Panc1 (cell line): ENCODE results near the gene KDM4B. TPM values are rescaled to one million over a fixed set of nuclear protein-coding genes. Genes with fewer than 3 reads are reported as not detected.

ENCODE experiments used
- ATAC-seq: fragments of 200-7000 bp; cut with Tn5 transposase; 2 replicates; pipeline ENCODE4 v1.9.1; 2020; ENCODE audit warnings: mild to moderate bottlenecking, moderate library complexity
- BruUV-seq: library from RNA; stranded (reverse); fragments of 400-500 nt; replicated peaks from 2 replicates; lab custom pipeline; 2021; lab: Mats Ljungman, UMichigan
- CTCF ChIA-PET: fragments of 300-600 bp; sonication (Branson Sonifier 250); formaldehyde crosslinking; loops from one replicate; lab custom pipeline; 2022; ENCODE audit warnings: antibody characterized with exemption; lab: Charles Lee
- POLR2A ChIA-PET: fragments of 300-600 bp; sonication (Branson Sonifier 250); formaldehyde crosslinking; loops from one replicate; lab custom pipeline; 2022; ENCODE audit warnings: antibody characterized with exemption; lab: Charles Lee
- DNase-seq: peaks from one replicate; pipeline ENCODE4 v3.0.0-alpha.2; 2010; ENCODE audit warnings: low read depth, low spot score
- H3K27ac ChIP-seq: 2 replicates; pipeline ENCODE4 v1.5.1; 2011; ENCODE audit warnings: mild to moderate bottlenecking, low read length, inconsistent platforms
- H3K27me3 ChIP-seq: fragments of 200-500 bp; sonication (Bioruptor generic); 2 replicates; pipeline ENCODE4 v1.6.0; 2014; ENCODE audit warnings: low read length, inconsistent platforms; ENCODE audit not compliant: control insufficient read depth, insufficient read depth
- H3K36me3 ChIP-seq: fragments of 200-500 bp; sonication (Bioruptor generic); 2 replicates; pipeline ENCODE4 v1.5.1; 2014; ENCODE audit warnings: inconsistent platforms, mild to moderate bottlenecking, low read length, moderate library complexity; ENCODE audit not compliant: control insufficient read depth, insufficient read depth
- H3K4me1 ChIP-seq: 2 replicates; pipeline ENCODE4 v1.5.1; 2011; ENCODE audit warnings: inconsistent platforms, mild to moderate bottlenecking, low read length, moderate library complexity; ENCODE audit not compliant: control insufficient read depth, insufficient read depth
- H3K4me3 ChIP-seq, 2 experiments: 2 replicates each; pipeline ENCODE4 v1.5.1; 2011 to 2012; ENCODE audit warnings: low read depth in 2 of 2, low read length in 2 of 2, mild to moderate bottlenecking in 2 of 2, inconsistent platforms in 1 of 2, moderate library complexity in 1 of 2
- H3K9me3 ChIP-seq: fragments of 200-500 bp; sonication (Bioruptor generic); 2 replicates; pipeline ENCODE4 v1.5.1; 2014; ENCODE audit warnings: low read depth, mild to moderate bottlenecking, inconsistent platforms, low read length, moderate library complexity; ENCODE audit not compliant: control insufficient read depth, insufficient read depth
- CTCF ChIP-seq: fragments of 450-650 bp; IDR thresholded peaks from 2 replicates; pipeline ENCODE4 v1.5.1; 2017; ENCODE audit warnings: mild to moderate bottlenecking
- POLR2AphosphoS5 ChIP-seq: IDR thresholded peaks from 2 replicates; pipeline ENCODE4 v1.6.1; 2012; ENCODE audit warnings: mild to moderate bottlenecking, low read depth, low read length, moderate library complexity
- REST ChIP-seq, 2 experiments: IDR thresholded peaks; 2 replicates each; pipeline ENCODE4 v1.6.1; 2011 to 2012; ENCODE audit warnings: low read depth in 2 of 2, control low read depth in 1 of 2, low read length in 1 of 2, mild to moderate bottlenecking in 1 of 2, moderate library complexity in 1 of 2; ENCODE audit not compliant: insufficient read depth in 1 of 2
- SIN3A ChIP-seq: IDR thresholded peaks from 2 replicates; pipeline ENCODE4 v1.6.1; 2012; ENCODE audit warnings: low read depth, mild to moderate bottlenecking, low read length, moderate library complexity, borderline replicate concordance; ENCODE audit not compliant: insufficient read depth
- TCF7L2 ChIP-seq: IDR thresholded peaks from 2 replicates; pipeline ENCODE4 v1.6.1; 2011; ENCODE audit warnings: mild to moderate bottlenecking, low read depth, low read length, inconsistent platforms
- in situ Hi-C: cut with HindIII; loops from 2 replicates; pipeline ENCODE4 v1.10.0; 2016; ENCODE audit warnings: low sequenced_read_pairs, low pct_unique_long_range_greater_than_20kb
- intact Hi-C: fragments of 100-400 bp; cut with micrococcal nuclease; formaldehyde crosslinking; loops from one replicate; pipeline ENCODE4 v1.10.0; 2022; ENCODE audit not compliant: unreplicated experiment
- total RNA-seq: library from RNA; stranded (reverse); gene quantifications from one replicate; pipeline ENCODE4 v1.2.1, GENCODE V29; 2021; ENCODE audit not compliant: unreplicated experiment

The KDM4B gene
- total RNA-seq, 1 experiment from 2014 or later: 18.4 TPM

- no peak overlapping the region for H3K27ac ChIP-seq
- in situ Hi-C loops: no loop called here
- no peak overlapping the region for H3K4me3 ChIP-seq
- no peaks in the 10 kb centered on the region for H3K36me3 ChIP-seq
- no peak for ATAC-seq
- no peaks in the 10 kb centered on the region for H3K4me1 ChIP-seq
- DNase-seq: no peak
- CTCF ChIA-PET: interaction anchor here (1.4 kb wide), 1 partner anchor 17 kb away, joined by 4 read pairs; no protein-coding TSS in a partner anchor
- POLR2A ChIA-PET: no interaction called here
- TF ChIP-seq CTCF (no peak), REST (IDR thresholded peaks at IDR 0.05; ENCODE audit: insufficient read depth in 1 of 2, low read depth in 2 of 2, low read length in 1 of 2) (no peak), SIN3A (no peak), TCF7L2 (no peak), POLR2AphosphoS5 (no peak)
- no peaks in the 10 kb centered on the region for H3K9me3 ChIP-seq
- intact Hi-C loops: no loop called here
- H3K27me3 ChIP-seq: no peaks in the 10 kb centered on the region
- BruUV-seq: no TSS peak
These were observed 21.4 kb downstream of the KDM4B start for GRCh38 chr19:4990306-4990705.

- ChIA-PET POLR2A (no interaction called here), CTCF (no interaction called here)
- in situ Hi-C loops: no loop called here
- BruUV-seq: no TSS peak
- H3K27ac ChIP-seq: no peak overlapping the region
- no peaks in the 10 kb centered on the region for H3K27me3 ChIP-seq
- no peaks in the 10 kb centered on the region for H3K9me3 ChIP-seq
- intact Hi-C loops: no loop called here
- H3K36me3 ChIP-seq: no peaks in the 10 kb centered on the region
- no peak for ATAC-seq
- no peak overlapping the region for H3K4me3 ChIP-seq
- TF ChIP-seq POLR2AphosphoS5 (no peak), TCF7L2 (no peak), REST (IDR thresholded peaks at IDR 0.05; ENCODE audit: insufficient read depth in 1 of 2, low read depth in 2 of 2, low read length in 1 of 2) (no peak), CTCF (no peak), SIN3A (no peak)
- no peaks in the 10 kb centered on the region for H3K4me1 ChIP-seq
- no peak for DNase-seq
These were observed 22.6 kb downstream of the KDM4B start for GRCh38 chr19:4991538-4991937.
